ENCODE results near the gene XPR1.

- TF ChIP-seq CTCF (optimal IDR thresholded peaks at IDR 0.05 in 1 of 3, IDR thresholded peaks at IDR 0.05 in 1 of 3, conservative IDR thresholded peaks at IDR 0.05 in 1 of 3; ENCODE audit: extremely low read depth in 1 of 3, insufficient read depth in 2 of 3, low read length in 3 of 3), result no peak
- TF ChIP-seq EZH2 (IDR thresholded peaks at IDR 0.05; ENCODE audit: low read length), result no peak
Measured at GRCh38 chr1:180905927-180906326, 274.1 kb downstream of the XPR1 start.

Measured in keratinocyte (primary cell).